Suprapubic skin (tissue), 4 donors: Measurements from ENCODE around the gene ENTPD1. TPM values are rescaled to one million over a fixed set of nuclear protein-coding genes. Genes with fewer than 3 reads are reported as not detected.

ENCODE experiments used
- DNase-seq, 2 donors: peaks; one replicate each; pipeline ENCODE4 v3.0.0-alpha.2; 2019; ENCODE audit warnings: low spot score in 2 of 2
- H3K27ac ChIP-seq: fragments of 200-600 bp; sonication (generic); one replicate; pipeline ENCODE4 v1.5.1; 2019
- H3K27me3 ChIP-seq: fragments of 200-600 bp; sonication (generic); one replicate; pipeline ENCODE4 v1.5.1; 2019
- H3K36me3 ChIP-seq: fragments of 200-600 bp; sonication (generic); one replicate; pipeline ENCODE4 v1.5.1; 2019
- H3K4me1 ChIP-seq: fragments of 200-600 bp; sonication (generic); one replicate; pipeline ENCODE4 v1.5.1; 2019
- H3K4me3 ChIP-seq: fragments of 200-600 bp; sonication (generic); one replicate; pipeline ENCODE4 v1.5.1; 2019; ENCODE audit warnings: mild to moderate bottlenecking
- H3K9me3 ChIP-seq: fragments of 200-600 bp; sonication (generic); one replicate; pipeline ENCODE4 v1.5.1; 2019
- EP300 ChIP-seq: sonication (generic); formaldehyde crosslinking; IDR thresholded peaks from one replicate; pipeline ENCODE4 v1.6.1; 2017; ENCODE audit warnings: antibody characterized with exemption
- POLR2A ChIP-seq, 2 donors: fragments of 450-650 bp; IDR thresholded peaks; one replicate each; pipeline ENCODE4 v1.6.1; 2017; ENCODE audit warnings: antibody characterized with exemption in 2 of 2, mild to moderate bottlenecking in 2 of 2, moderate library complexity in 2 of 2
- POLR2AphosphoS5 ChIP-seq, 3 donors: sonication (generic); formaldehyde crosslinking; IDR thresholded peaks; one replicate each; pipeline ENCODE4 v1.6.1; 2017; ENCODE audit warnings: antibody characterized with exemption in 3 of 3
- WGBS: methylation state at CpG from one replicate; pipeline ENCODE4 v1.1.5; 2018; 5-methylcytosine and 5-hydroxymethylcytosine counted together
- total RNA-seq, 4 donors: library from RNA; depleted of rRNA; stranded (reverse); fragments of >200 nt; gene quantifications; one replicate each; pipeline ENCODE4 v1.1.0, GENCODE V29; 2016
- TF ChIP-seq, protein P1 (sequence below), 2 donors: fragments of 200-600 bp in 1 of 2; fragments of 450-650 bp in 1 of 2; sonication (generic) in 1 of 2; IDR thresholded peaks; one replicate each; pipeline ENCODE4 v1.5.1; 2016 to 2019; ENCODE audit warnings: antibody characterized with exemption in 2 of 2, mild to moderate bottlenecking in 1 of 2, moderate library complexity in 1 of 2

Gene ENTPD1
- total RNA-seq, 4 donors from 2014 or later, result 6.3 to 18.9 (median 12.5) TPM

DNA sequence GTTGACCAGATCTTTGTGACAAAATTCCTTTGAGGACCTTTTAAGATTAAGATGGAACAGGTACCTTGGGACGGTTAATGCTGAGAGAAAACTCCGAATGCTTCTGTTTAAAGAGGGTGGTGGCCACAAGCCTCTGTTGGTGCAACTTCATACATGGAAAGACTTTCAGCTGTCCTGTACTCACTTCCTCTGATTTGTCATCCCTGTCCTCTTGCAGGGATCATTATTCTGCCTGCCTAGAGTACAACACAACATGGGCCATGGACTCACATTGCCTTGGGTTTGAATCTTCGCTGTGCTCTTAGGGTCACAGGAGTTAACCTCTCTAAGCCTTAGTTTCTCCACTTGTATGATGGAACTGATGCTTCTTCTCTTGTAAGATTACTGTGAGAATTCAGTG, 75.1 kb downstream of the ENTPD1 start:
- no peak overlapping the region for H3K27ac ChIP-seq
- no peaks in the 10 kb centered on the region for H3K9me3 ChIP-seq
- no peak overlapping the region for H3K4me3 ChIP-seq
- WGBS, result 98% methylated on average over 3 of the region's 3 CpGs
- peaks cover 10% of the 10 kb centered on the region for H3K4me1 ChIP-seq
- no peak for DNase-seq
- H3K36me3 ChIP-seq, result no peaks in the 10 kb centered on the region
- no peak for TF ChIP-seq EP300
- TF ChIP-seq, protein P1, sequence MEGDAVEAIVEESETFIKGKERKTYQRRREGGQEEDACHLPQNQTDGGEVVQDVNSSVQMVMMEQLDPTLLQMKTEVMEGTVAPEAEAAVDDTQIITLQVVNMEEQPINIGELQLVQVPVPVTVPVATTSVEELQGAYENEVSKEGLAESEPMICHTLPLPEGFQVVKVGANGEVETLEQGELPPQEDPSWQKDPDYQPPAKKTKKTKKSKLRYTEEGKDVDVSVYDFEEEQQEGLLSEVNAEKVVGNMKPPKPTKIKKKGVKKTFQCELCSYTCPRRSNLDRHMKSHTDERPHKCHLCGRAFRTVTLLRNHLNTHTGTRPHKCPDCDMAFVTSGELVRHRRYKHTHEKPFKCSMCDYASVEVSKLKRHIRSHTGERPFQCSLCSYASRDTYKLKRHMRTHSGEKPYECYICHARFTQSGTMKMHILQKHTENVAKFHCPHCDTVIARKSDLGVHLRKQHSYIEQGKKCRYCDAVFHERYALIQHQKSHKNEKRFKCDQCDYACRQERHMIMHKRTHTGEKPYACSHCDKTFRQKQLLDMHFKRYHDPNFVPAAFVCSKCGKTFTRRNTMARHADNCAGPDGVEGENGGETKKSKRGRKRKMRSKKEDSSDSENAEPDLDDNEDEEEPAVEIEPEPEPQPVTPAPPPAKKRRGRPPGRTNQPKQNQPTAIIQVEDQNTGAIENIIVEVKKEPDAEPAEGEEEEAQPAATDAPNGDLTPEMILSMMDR (IDR thresholded peaks at IDR 0.05), result no peak
- TF ChIP-seq POLR2A (IDR thresholded peaks at IDR 0.05), result no peak
- no peak for TF ChIP-seq POLR2AphosphoS5 (IDR thresholded peaks at IDR 0.05)
- no peaks in the 10 kb centered on the region for H3K27me3 ChIP-seq

DNA sequence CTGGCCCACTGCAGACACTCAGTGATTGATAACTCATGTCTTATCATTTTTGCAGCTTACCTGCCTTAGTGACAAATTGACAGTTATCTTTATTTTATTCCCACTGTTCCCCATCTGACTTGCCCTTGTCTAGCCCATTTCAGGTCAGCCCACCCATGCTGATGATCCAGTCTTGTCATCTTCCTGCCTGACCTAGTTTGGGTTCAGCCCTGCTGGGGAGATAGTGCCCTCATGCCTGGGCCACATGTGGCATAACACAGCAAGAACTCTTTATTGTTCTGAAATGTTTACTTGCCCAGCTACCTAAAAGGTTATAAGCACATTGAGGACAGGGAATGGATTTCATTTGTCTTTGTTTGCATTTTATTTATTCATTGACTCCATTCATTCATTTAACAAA, 75.6 kb downstream of the ENTPD1 start:
- no peaks in the 10 kb centered on the region for H3K27me3 ChIP-seq
- no peaks in the 10 kb centered on the region for H3K36me3 ChIP-seq
- no peaks in the 10 kb centered on the region for H3K9me3 ChIP-seq
- DNase-seq, result no peak
- TF ChIP-seq POLR2A (IDR thresholded peaks at IDR 0.05) (no peak), POLR2AphosphoS5 (IDR thresholded peaks at IDR 0.05) (no peak), EP300 (no peak)
- TF ChIP-seq, protein P1 (IDR thresholded peaks at IDR 0.05), result no peak
- H3K4me3 ChIP-seq, result no peak overlapping the region
- H3K27ac ChIP-seq, result no peak overlapping the region
- peaks cover 10% of the 10 kb centered on the region for H3K4me1 ChIP-seq

DNA sequence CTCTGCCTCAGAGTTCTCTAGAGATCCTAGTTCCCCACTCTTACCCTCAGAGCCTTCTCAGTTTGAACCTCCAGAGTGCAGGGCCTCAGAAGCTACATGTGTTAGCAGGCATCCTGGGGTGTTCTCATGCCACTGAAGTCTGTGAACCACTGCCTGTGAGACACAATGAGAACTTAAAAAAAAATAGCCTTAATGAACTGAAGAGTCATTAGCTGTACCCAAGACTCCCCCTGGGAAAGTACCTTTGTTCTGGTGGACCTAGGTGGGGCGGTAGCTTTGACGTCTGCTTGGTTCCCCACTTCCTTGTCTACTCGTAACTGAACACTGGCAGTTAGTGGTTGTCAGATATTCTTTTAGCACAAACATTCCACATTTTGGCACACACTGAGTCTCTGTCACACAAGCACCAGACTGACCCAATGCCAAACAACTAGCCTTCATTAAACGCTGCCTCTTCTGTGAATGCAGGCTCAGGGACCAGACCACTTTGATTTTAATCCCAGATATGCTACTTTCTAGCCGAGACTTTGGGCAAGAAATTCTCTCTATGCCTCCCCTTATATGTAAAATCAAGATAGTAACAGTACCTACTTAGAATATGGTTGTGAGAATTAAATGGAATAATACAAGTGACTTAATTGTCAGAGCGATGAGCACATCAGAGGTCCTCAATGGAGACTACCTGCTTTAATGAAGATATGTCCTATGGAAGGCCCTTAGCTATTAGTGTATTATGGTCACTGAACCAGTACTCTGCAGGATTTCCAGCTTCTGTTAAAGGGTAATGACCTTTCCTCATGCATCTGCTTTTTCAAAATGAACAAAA, 76.5 kb downstream of the ENTPD1 start:
- no peak for TF ChIP-seq EP300
- TF ChIP-seq POLR2AphosphoS5 (IDR thresholded peaks at IDR 0.05), result peak in 1 of 3 donors; percentile 4
- Histone ChIP-seq H3K4me1 (peaks cover 10% of the 10 kb centered on the region), H3K36me3 (no peaks in the 10 kb centered on the region), H3K4me3 (no peak overlapping the region), H3K9me3 (no peaks in the 10 kb centered on the region), H3K27ac (peak overlapping the region; percentile 46), H3K27me3 (no peaks in the 10 kb centered on the region)
- 60% methylated on average over 6 of the region's 6 CpGs for WGBS
- no peak for DNase-seq

DNA sequence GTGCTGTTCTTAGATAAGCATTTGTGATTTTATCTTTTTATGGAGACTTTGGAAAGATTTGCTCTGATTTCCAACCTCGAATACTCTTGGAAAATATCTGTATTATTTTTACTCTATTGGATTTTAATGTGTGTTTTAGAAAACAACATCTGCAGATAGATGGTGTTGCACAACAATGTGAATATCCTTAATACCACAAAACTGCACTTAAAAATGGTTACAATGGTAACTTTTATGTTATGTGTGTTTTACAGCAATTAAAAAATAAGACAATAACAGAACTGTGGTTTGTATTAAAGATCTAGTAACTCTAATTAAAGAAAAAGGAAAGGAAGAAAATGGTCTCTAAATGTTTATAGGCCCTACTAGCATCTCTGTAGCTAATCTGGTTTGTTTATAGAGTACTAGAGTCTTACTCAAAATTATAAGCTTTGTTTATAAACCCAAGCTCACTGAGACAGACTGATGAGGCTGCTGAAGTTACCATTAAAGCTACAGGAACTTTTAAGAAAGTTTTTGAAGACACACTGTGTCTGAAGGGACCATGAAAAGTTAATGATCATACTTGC, 77.2 kb downstream of the ENTPD1 start:
- TF ChIP-seq, protein P1 (IDR thresholded peaks at IDR 0.05), result no peak
- TF ChIP-seq EP300, result no peak
- no peak for TF ChIP-seq POLR2AphosphoS5 (IDR thresholded peaks at IDR 0.05)
- TF ChIP-seq POLR2A (IDR thresholded peaks at IDR 0.05), result no peak
- H3K27ac ChIP-seq, result peak overlapping the region; percentile 46

DNA sequence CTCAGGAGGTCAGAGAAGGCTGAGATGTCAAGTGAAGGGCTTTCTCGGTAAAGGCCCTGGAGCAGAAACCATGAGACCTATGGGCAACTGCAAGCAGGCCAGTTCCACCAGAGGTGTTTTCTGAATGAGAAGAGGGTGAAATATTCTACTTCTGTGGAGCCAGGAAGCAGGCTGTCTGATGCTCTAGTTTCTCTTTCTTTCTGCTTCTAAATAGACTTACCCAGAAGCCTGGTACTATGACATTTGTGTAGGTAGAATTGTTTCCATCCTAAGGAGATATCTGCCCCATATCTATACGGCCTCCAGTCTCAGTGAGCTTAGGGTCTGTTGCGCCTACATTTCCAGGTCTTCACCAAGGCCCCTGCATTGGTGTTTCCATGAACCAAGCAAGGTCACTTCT, 78.4 kb downstream of the ENTPD1 start:
- no peak overlapping the region for H3K27ac ChIP-seq
- no peak overlapping the region for H3K4me3 ChIP-seq
- WGBS, result 91% methylated on average over 3 of the region's 3 CpGs
- DNase-seq, result no peak
- H3K9me3 ChIP-seq, result no peaks in the 10 kb centered on the region
- TF ChIP-seq EP300 (no peak), POLR2A (IDR thresholded peaks at IDR 0.05) (no peak), POLR2AphosphoS5 (IDR thresholded peaks at IDR 0.05) (no peak)
- TF ChIP-seq, protein P1 (IDR thresholded peaks at IDR 0.05), result no peak
- H3K4me1 ChIP-seq, result peaks cover 10% of the 10 kb centered on the region
- no peaks in the 10 kb centered on the region for H3K27me3 ChIP-seq
- no peaks in the 10 kb centered on the region for H3K36me3 ChIP-seq

More for the DNA sequence above, 77.2 kb downstream of the ENTPD1 start:
- WGBS, result 48% methylated on average over 1 of the region's 1 CpG
- Histone ChIP-seq H3K4me1 (peaks cover 10% of the 10 kb centered on the region), H3K9me3 (no peaks in the 10 kb centered on the region), H3K36me3 (no peaks in the 10 kb centered on the region), H3K27me3 (no peaks in the 10 kb centered on the region), H3K4me3 (no peak overlapping the region)
- DNase-seq, result no peak
